Measurements from ENCODE around the gene EXOSC10.

GRCh38 chr1:11067716-11068599, 31.7 kb downstream of the EXOSC10 start:
- TF ChIP-seq GATA3 (IDR thresholded peaks at IDR 0.05; ENCODE audit: low read depth, low read length) (no peak), GATA2 (IDR thresholded peaks at IDR 0.05; ENCODE audit: low read depth, low read length) (no peak)
